HCT116 (cell line): ENCODE data around the gene TP53TG3D.
"Not testable (repeated sequence)": the region's sequence is repeated elsewhere in the genome, so short reads cannot be mapped to it uniquely, and the experiment has no call there.

Source experiments
- CTCF ChIP-seq, 3 experiments: fragments of 200-600 bp in 1 of 3; sonication (generic) in 1 of 3; IDR thresholded peaks in 2 of 3; conservative IDR thresholded peaks in 1 of 3; 2 replicates each; pipeline ENCODE4 v1.5.1; 2012 to 2017; ENCODE audit warnings: low read depth in 2 of 3, low read length in 2 of 3, antibody characterized with exemption in 1 of 3, borderline replicate concordance in 1 of 3, control low read depth in 1 of 3, mild to moderate bottlenecking in 1 of 3, mixed read lengths in 1 of 3, mixed run types in 1 of 3, moderate library complexity in 1 of 3; ENCODE audit not compliant: insufficient read depth in 1 of 3
- REST ChIP-seq: IDR thresholded peaks from 2 replicates; pipeline ENCODE4 v1.6.1; 2012; ENCODE audit warnings: low read depth
- ZNF274 ChIP-seq: fragments of 200-500 bp; sonication (Bioruptor generic); IDR thresholded peaks from 2 replicates; pipeline ENCODE4 v1.6.1; 2014; ENCODE audit warnings: mild to moderate bottlenecking, low read depth, low read length, inconsistent platforms

- TF ChIP-seq CTCF (IDR thresholded peaks at IDR 0.05 in 2 of 3, conservative IDR thresholded peaks at IDR 0.05 in 1 of 3; ENCODE audit: borderline replicate concordance in 1 of 3, insufficient read depth in 1 of 3, low read depth in 2 of 3, low read length in 2 of 3); ZNF274; REST: not testable (repeated sequence)
Observed at GRCh38 chr16:32252986-32253385, at the start of gene TP53TG3D.
